Temporal lobe (tissue), 2 donors: Measurements from ENCODE around the gene RNASEH2C. TPM values are rescaled to one million over a fixed set of nuclear protein-coding genes. Genes with fewer than 3 reads are reported as not detected.

Experiments
- small RNA-seq: library from RNA; depleted of rRNA; stranded (forward); fragments of <200 nt; gene quantifications from one replicate; pipeline ENCODE3, GENCODE V24; 2014; ENCODE audit warnings: low replicate concordance
- total RNA-seq: library from RNA; depleted of rRNA; stranded (reverse); fragments of >200 nt; gene quantifications from one replicate; pipeline ENCODE4 v1.2.3, GENCODE V29; 2014

The RNASEH2C gene
- total RNA-seq, 1 donor from 2014 or later: 8.1 TPM

Small RNAs within 50 kb of the gene (small RNA-seq; reads per million reads assigned to genes)
- not detected for gene RN7SL309P

Other genes starting within 250 kb of the RNASEH2C start
- 8,183 TPM for gene MALAT1, start 221.8 kb downstream of the RNASEH2C start, total RNA-seq
- gene SCYL1, start 195.7 kb downstream of the RNASEH2C start, total RNA-seq: 34.2 TPM
- 38.6 TPM for gene LTBP3, start 162.4 kb downstream of the RNASEH2C start, total RNA-seq
- gene ZNRD2, start 150.3 kb downstream of the RNASEH2C start, total RNA-seq: 20.7 TPM
- gene FAM89B, start 148.3 kb downstream of the RNASEH2C start, total RNA-seq: 21.9 TPM
- gene EHBP1L1, start 144.7 kb downstream of the RNASEH2C start, total RNA-seq: 14.0 TPM
- not detected for gene KCNK7, start 125.0 kb downstream of the RNASEH2C start, total RNA-seq
- gene MAP3K11, start 106.6 kb downstream of the RNASEH2C start, total RNA-seq: 6.9 TPM
- gene PCNX3, start 105.0 kb downstream of the RNASEH2C start, total RNA-seq: 10.1 TPM
- gene SIPA1, start 82.7 kb downstream of the RNASEH2C start, total RNA-seq: 3.9 TPM
- gene RELA, start 57.9 kb downstream of the RNASEH2C start, total RNA-seq: 9.8 TPM
- 36.4 TPM for gene KAT5, start 8.5 kb downstream of the RNASEH2C start, total RNA-seq
- 5.4 TPM for gene AP5B1, start 60.2 kb upstream of the RNASEH2C start, total RNA-seq
- gene OVOL1, start 66.3 kb upstream of the RNASEH2C start, total RNA-seq: under 0.01 TPM
- gene SNX32, start 113.2 kb upstream of the RNASEH2C start, total RNA-seq: 10.8 TPM
- 666 TPM for gene CFL1, start 137.4 kb upstream of the RNASEH2C start, total RNA-seq
- gene MUS81, start 139.6 kb upstream of the RNASEH2C start, total RNA-seq: 31.0 TPM
- gene EFEMP2, start 152.0 kb upstream of the RNASEH2C start, total RNA-seq: 8.4 TPM
- gene CTSW, start 159.0 kb upstream of the RNASEH2C start, total RNA-seq: not detected
- gene FIBP, start 167.7 kb upstream of the RNASEH2C start, total RNA-seq: 109 TPM
- 12.0 TPM for gene CCDC85B, start 169.9 kb upstream of the RNASEH2C start, total RNA-seq
- gene FOSL1, start 179.6 kb upstream of the RNASEH2C start, total RNA-seq: not detected
- 13.8 TPM for gene C11orf68, start 198.3 kb upstream of the RNASEH2C start, total RNA-seq
- gene DRAP1, start 198.6 kb upstream of the RNASEH2C start, total RNA-seq: 68.4 TPM
- gene TSGA10IP, start 224.7 kb upstream of the RNASEH2C start, total RNA-seq: not detected
- gene SART1, start 240.9 kb upstream of the RNASEH2C start, total RNA-seq: 24.1 TPM